ENCODE results near the gene ASB3.

ASB3 gene

GRCh38 chr2:53744395-53745065 is 42.2 kb downstream of the ASB3 start:
- TF ChIP-seq CTCF (conservative IDR thresholded peaks at IDR 0.05; ENCODE audit: low read length) (no peak), EZH2phosphoT487 (IDR thresholded peaks at IDR 0.05; ENCODE audit: borderline replicate concordance) (no peak)
- Histone ChIP-seq H3K36me3 (ENCODE audit: insufficient read depth, low read length) (peaks cover 38% of the 10 kb centered on the region), H3K79me2 (ENCODE audit: insufficient read depth, low read length) (peaks cover 6% of the 10 kb centered on the region), H3K9me2 (replicated peaks; ENCODE audit: low read depth, low read length) (no peaks in the 10 kb centered on the region), H4K20me1 (ENCODE audit: insufficient read depth, low read length, poor library complexity, severe bottlenecking) (no peaks in the 10 kb centered on the region), H3K4me2 (ENCODE audit: low read depth, low read length, poor library complexity, severe bottlenecking) (no peak overlapping the region), H2AFZ (ENCODE audit: low read length) (no peak overlapping the region), H3F3A (ENCODE audit: low read depth) (no peaks in the 10 kb centered on the region), H3K9ac (ENCODE audit: low read depth, low read length, poor library complexity, severe bottlenecking) (no peak overlapping the region), H3K4me3 (ENCODE audit: low read length, poor library complexity, severe bottlenecking) (no peak overlapping the region), H3K9me3 (ENCODE audit: insufficient read depth, low read depth, low read length) (no peaks in the 10 kb centered on the region), H3K4me1 (ENCODE audit: insufficient read depth, low read length, poor library complexity, severe bottlenecking) (peaks cover 5% of the 10 kb centered on the region), H3K27me3 (ENCODE audit: insufficient read depth, low read length, poor library complexity, severe bottlenecking) (no peaks in the 10 kb centered on the region)

- no peak overlapping the region for H3K4me3 ChIP-seq (ENCODE audit: low read length, poor library complexity, severe bottlenecking)
- H3K27me3 ChIP-seq (ENCODE audit: insufficient read depth, low read length, poor library complexity, severe bottlenecking) = no peaks in the 10 kb centered on the region
- H3K9me3 ChIP-seq (ENCODE audit: insufficient read depth, low read depth, low read length) = no peaks in the 10 kb centered on the region
- H3F3A ChIP-seq (ENCODE audit: low read depth) = no peaks in the 10 kb centered on the region
- no peak overlapping the region for H2AFZ ChIP-seq (ENCODE audit: low read length)
- no peak overlapping the region for H3K4me2 ChIP-seq (ENCODE audit: low read depth, low read length, poor library complexity, severe bottlenecking)
- peaks cover 10% of the 10 kb centered on the region for H3K79me2 ChIP-seq (ENCODE audit: insufficient read depth, low read length)
- H3K4me1 ChIP-seq (ENCODE audit: insufficient read depth, low read length, poor library complexity, severe bottlenecking) = peaks cover 5% of the 10 kb centered on the region
- H3K36me3 ChIP-seq (ENCODE audit: insufficient read depth, low read length) = peaks cover 22% of the 10 kb centered on the region; the same call in 1 of the 2 replicates
- no peak for TF ChIP-seq EZH2phosphoT487 (IDR thresholded peaks at IDR 0.05; ENCODE audit: borderline replicate concordance)
- TF ChIP-seq CTCF (conservative IDR thresholded peaks at IDR 0.05; ENCODE audit: low read length) = peak; percentile 58
- H3K9me2 ChIP-seq (replicated peaks; ENCODE audit: low read depth, low read length) = no peaks in the 10 kb centered on the region
- H4K20me1 ChIP-seq (ENCODE audit: insufficient read depth, low read length, poor library complexity, severe bottlenecking) = no peaks in the 10 kb centered on the region
- no peak overlapping the region for H3K9ac ChIP-seq (ENCODE audit: low read depth, low read length, poor library complexity, severe bottlenecking)
Measured at GRCh38 chr2:53740170-53740569, 46.6 kb downstream of the ASB3 start.

- Histone ChIP-seq H3K79me2 (ENCODE audit: insufficient read depth, low read length) (peaks cover 10% of the 10 kb centered on the region), H2AFZ (ENCODE audit: low read length) (no peak overlapping the region), H3K9me2 (replicated peaks; ENCODE audit: low read depth, low read length) (no peaks in the 10 kb centered on the region), H3K4me2 (ENCODE audit: low read depth, low read length, poor library complexity, severe bottlenecking) (no peak overlapping the region), H3K27me3 (ENCODE audit: insufficient read depth, low read length, poor library complexity, severe bottlenecking) (no peaks in the 10 kb centered on the region), H3K9ac (ENCODE audit: low read depth, low read length, poor library complexity, severe bottlenecking) (no peak overlapping the region), H3K9me3 (ENCODE audit: insufficient read depth, low read depth, low read length) (no peaks in the 10 kb centered on the region), H3K36me3 (ENCODE audit: insufficient read depth, low read length) (peaks cover 22% of the 10 kb centered on the region; the same call in 1 of the 2 replicates), H4K20me1 (ENCODE audit: insufficient read depth, low read length, poor library complexity, severe bottlenecking) (no peaks in the 10 kb centered on the region), H3F3A (ENCODE audit: low read depth) (no peaks in the 10 kb centered on the region), H3K4me3 (ENCODE audit: low read length, poor library complexity, severe bottlenecking) (no peak overlapping the region), H3K4me1 (ENCODE audit: insufficient read depth, low read length, poor library complexity, severe bottlenecking) (peaks cover 5% of the 10 kb centered on the region)
- TF ChIP-seq CTCF (conservative IDR thresholded peaks at IDR 0.05; ENCODE audit: low read length) = no peak
Measured at GRCh38 chr2:53739032-53739431, 47.7 kb downstream of the ASB3 start.
